Measurements from ENCODE around the gene TM4SF18.

TM4SF18 gene

DNA sequence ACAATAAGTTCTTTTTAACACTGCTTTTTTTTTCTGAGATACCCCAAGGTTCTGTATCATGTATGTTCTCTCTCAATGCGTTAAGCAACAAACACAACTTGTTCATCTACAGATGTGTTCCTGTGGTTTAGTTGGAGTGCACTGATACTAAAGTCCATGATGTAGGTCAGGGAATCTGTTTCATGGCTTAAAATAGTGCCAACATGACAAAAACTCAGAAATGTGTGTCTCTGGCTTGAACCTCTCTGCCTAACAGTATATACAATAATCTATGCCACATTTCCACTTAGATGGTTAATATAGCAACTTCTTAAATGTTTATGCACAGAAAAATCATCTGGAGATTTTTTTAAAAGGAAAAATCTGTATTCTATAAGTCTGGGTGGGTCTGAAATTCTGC is 51.1 kb downstream of the TM4SF18 start:
- no peak for DNase-seq (ENCODE audit: low read depth, low spot score)
- no peak overlapping the region for H3K27ac ChIP-seq (ENCODE audit: low read length)
- no CpG with 5 or more reads among the region's 1 CpG for WGBS (ENCODE audit: insufficient coverage, insufficient read length)

GRCh38 chr3:149280671-149281349 is 52.6 kb downstream of the TM4SF18 start:
- no peaks in the 10 kb centered on the region for H3K9me3 ChIP-seq (ENCODE audit: control insufficient read depth, insufficient read depth, low read length)
- WGBS (ENCODE audit: insufficient coverage, insufficient read length): no CpG with 5 or more reads among the region's 2 CpGs
- no peaks in the 10 kb centered on the region for H3K27me3 ChIP-seq (ENCODE audit: control insufficient read depth, insufficient read depth, low read length)
- no peaks in the 10 kb centered on the region for H3K36me3 ChIP-seq (ENCODE audit: control insufficient read depth, insufficient read depth, low read length)
- no peaks in the 10 kb centered on the region for H3K4me1 ChIP-seq (ENCODE audit: control insufficient read depth, insufficient read depth, low read length)
- H3K4me3 ChIP-seq (ENCODE audit: low read length): no peak overlapping the region
- DNase-seq (ENCODE audit: low read depth, low spot score): no peak
- H3K27ac ChIP-seq (ENCODE audit: low read length): no peak overlapping the region

More for the DNA sequence above, 51.1 kb downstream of the TM4SF18 start:
- no peak overlapping the region for H3K4me3 ChIP-seq (ENCODE audit: low read length)
- no peaks in the 10 kb centered on the region for H3K9me3 ChIP-seq (ENCODE audit: control insufficient read depth, insufficient read depth, low read length)
- H3K4me1 ChIP-seq (ENCODE audit: control insufficient read depth, insufficient read depth, low read length): no peaks in the 10 kb centered on the region
- no peaks in the 10 kb centered on the region for H3K27me3 ChIP-seq (ENCODE audit: control insufficient read depth, insufficient read depth, low read length)
- H3K36me3 ChIP-seq (ENCODE audit: control insufficient read depth, insufficient read depth, low read length): no peaks in the 10 kb centered on the region

DNA sequence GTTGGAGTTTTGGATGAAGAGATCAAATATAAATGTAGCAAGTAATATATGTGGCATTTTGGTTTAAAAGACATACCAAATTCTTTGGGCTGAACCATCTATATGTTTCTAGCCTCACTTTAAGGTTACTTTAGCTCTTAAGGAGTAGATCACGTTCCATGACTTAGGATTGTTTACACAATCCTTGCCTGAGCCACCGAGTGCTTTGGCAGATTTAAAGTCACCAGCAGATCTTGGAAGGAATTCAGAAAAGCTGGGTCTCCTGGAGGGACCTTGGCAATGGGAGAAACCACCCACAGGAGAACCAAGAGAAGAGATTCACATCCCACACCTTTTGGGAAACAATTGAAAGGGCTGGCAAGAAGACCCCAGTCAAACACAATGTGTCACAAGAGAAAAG is 54.5 kb downstream of the TM4SF18 start:
- no peaks in the 10 kb centered on the region for H3K9me3 ChIP-seq (ENCODE audit: control insufficient read depth, insufficient read depth, low read length)
- no peak for DNase-seq (ENCODE audit: low read depth, low spot score)
- H3K4me3 ChIP-seq (ENCODE audit: low read length): no peak overlapping the region
- no peaks in the 10 kb centered on the region for H3K4me1 ChIP-seq (ENCODE audit: control insufficient read depth, insufficient read depth, low read length)
- no CpG with 5 or more reads among the region's 2 CpGs for WGBS (ENCODE audit: insufficient coverage, insufficient read length)
- H3K36me3 ChIP-seq (ENCODE audit: control insufficient read depth, insufficient read depth, low read length): no peaks in the 10 kb centered on the region
- H3K27ac ChIP-seq (ENCODE audit: low read length): no peak overlapping the region
- no peaks in the 10 kb centered on the region for H3K27me3 ChIP-seq (ENCODE audit: control insufficient read depth, insufficient read depth, low read length)

- H3K4me1 ChIP-seq (ENCODE audit: control insufficient read depth, insufficient read depth, low read length): no peaks in the 10 kb centered on the region
- H3K9me3 ChIP-seq (ENCODE audit: control insufficient read depth, insufficient read depth, low read length): no peaks in the 10 kb centered on the region
- WGBS (ENCODE audit: insufficient coverage, insufficient read length): no CpG with 5 or more reads among the region's 3 CpGs
- H3K4me3 ChIP-seq (ENCODE audit: low read length): no peak overlapping the region
- H3K27ac ChIP-seq (ENCODE audit: low read length): no peak overlapping the region
- no peaks in the 10 kb centered on the region for H3K27me3 ChIP-seq (ENCODE audit: control insufficient read depth, insufficient read depth, low read length)
- DNase-seq (ENCODE audit: low read depth, low spot score): no peak
- H3K36me3 ChIP-seq (ENCODE audit: control insufficient read depth, insufficient read depth, low read length): no peaks in the 10 kb centered on the region
Observed at GRCh38 chr3:149277331-149277813, 56.1 kb downstream of the TM4SF18 start.

GRCh38 chr3:149276619-149277018 is 56.8 kb downstream of the TM4SF18 start:
- Histone ChIP-seq H3K27me3 (ENCODE audit: control insufficient read depth, insufficient read depth, low read length) (no peaks in the 10 kb centered on the region), H3K4me3 (ENCODE audit: low read length) (no peak overlapping the region), H3K9me3 (ENCODE audit: control insufficient read depth, insufficient read depth, low read length) (no peaks in the 10 kb centered on the region), H3K36me3 (ENCODE audit: control insufficient read depth, insufficient read depth, low read length) (no peaks in the 10 kb centered on the region), H3K27ac (ENCODE audit: low read length) (no peak overlapping the region), H3K4me1 (ENCODE audit: control insufficient read depth, insufficient read depth, low read length) (no peaks in the 10 kb centered on the region)
- no peak for DNase-seq (ENCODE audit: low read depth, low spot score)
- no CpG with 5 or more reads among the region's 3 CpGs for WGBS (ENCODE audit: insufficient coverage, insufficient read length)

- no peaks in the 10 kb centered on the region for H3K4me1 ChIP-seq (ENCODE audit: control insufficient read depth, insufficient read depth, low read length)
- no peak overlapping the region for H3K4me3 ChIP-seq (ENCODE audit: low read length)
- no peak overlapping the region for H3K27ac ChIP-seq (ENCODE audit: low read length)
Observed at GRCh38 chr3:149274220-149274619, 59.2 kb downstream of the TM4SF18 start.

DNA sequence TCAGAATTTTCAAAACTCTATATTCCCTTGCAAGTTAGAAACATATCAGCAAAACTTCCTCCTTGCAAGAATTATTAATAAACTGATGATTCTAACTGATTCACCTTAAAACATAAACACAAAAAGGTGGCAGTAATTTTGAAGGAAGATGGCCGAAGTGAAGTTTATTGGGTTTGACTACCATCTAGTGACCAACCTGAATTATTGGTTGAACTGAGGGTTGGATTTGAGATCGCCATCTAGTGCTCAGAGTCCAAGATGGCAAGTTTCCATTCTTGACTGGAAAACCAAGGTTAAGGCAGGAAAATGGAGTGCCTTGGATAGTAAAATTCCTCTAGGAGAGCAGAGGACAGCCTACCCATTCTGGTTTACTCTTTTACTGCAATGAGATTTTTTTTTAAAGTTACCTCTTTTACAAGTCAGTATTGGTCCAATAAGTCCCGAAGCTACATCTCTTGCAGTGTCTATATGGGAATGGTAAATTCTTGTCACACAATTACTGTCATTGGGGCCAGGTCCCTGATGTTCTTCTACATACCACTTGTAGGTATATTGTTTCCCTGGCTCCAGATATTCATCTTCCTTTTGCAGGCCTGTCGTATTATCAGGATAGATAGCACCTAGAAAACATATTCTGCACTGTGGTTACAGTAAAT is 60.2 kb downstream of the TM4SF18 start:
- Histone ChIP-seq H3K9me3 (ENCODE audit: control insufficient read depth, insufficient read depth, low read length) (no peaks in the 10 kb centered on the region), H3K27ac (ENCODE audit: low read length) (no peak overlapping the region), H3K4me3 (ENCODE audit: low read length) (no peak overlapping the region), H3K4me1 (ENCODE audit: control insufficient read depth, insufficient read depth, low read length) (no peaks in the 10 kb centered on the region), H3K27me3 (ENCODE audit: control insufficient read depth, insufficient read depth, low read length) (no peaks in the 10 kb centered on the region), H3K36me3 (ENCODE audit: control insufficient read depth, insufficient read depth, low read length) (no peaks in the 10 kb centered on the region)
- peak; percentile 79 for DNase-seq (ENCODE audit: low read depth, low spot score)
- WGBS (ENCODE audit: insufficient coverage, insufficient read length): no CpG with 5 or more reads among the region's 4 CpGs

More at GRCh38 chr3:149274220-149274619, 59.2 kb downstream of the TM4SF18 start:
- no peak for DNase-seq (ENCODE audit: low read depth, low spot score)
- Histone ChIP-seq H3K9me3 (ENCODE audit: control insufficient read depth, insufficient read depth, low read length) (no peaks in the 10 kb centered on the region), H3K27me3 (ENCODE audit: control insufficient read depth, insufficient read depth, low read length) (no peaks in the 10 kb centered on the region), H3K36me3 (ENCODE audit: control insufficient read depth, insufficient read depth, low read length) (no peaks in the 10 kb centered on the region)
- WGBS (ENCODE audit: insufficient coverage, insufficient read length): no CpG with 5 or more reads among the region's 3 CpGs

DNA sequence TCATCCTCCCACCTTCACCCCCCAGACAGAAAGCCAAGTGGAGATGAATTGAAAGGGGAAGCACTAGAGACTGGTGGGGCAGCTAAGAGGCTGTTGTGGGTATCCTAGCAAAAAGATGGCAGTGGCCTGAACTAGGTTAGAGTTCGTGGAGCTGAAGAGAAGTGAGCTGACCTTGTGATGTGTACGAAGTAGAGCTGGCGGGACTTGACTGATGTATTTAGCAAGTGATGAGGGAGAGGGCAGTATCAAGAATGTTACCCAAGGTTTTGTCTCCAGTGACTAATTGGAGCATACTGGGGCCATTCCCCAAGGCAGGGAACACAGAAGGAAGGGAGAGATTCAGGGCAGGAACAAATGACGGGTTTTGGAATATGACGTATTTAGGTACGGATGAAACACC is 61.8 kb downstream of the TM4SF18 start:
- no peaks in the 10 kb centered on the region for H3K9me3 ChIP-seq (ENCODE audit: control insufficient read depth, insufficient read depth, low read length)
- no peak for DNase-seq (ENCODE audit: low read depth, low spot score)
- H3K4me3 ChIP-seq (ENCODE audit: low read length): no peak overlapping the region
- H3K27me3 ChIP-seq (ENCODE audit: control insufficient read depth, insufficient read depth, low read length): no peaks in the 10 kb centered on the region
- WGBS (ENCODE audit: insufficient coverage, insufficient read length): no CpG with 5 or more reads among the region's 6 CpGs
- H3K27ac ChIP-seq (ENCODE audit: low read length): no peak overlapping the region
- no peaks in the 10 kb centered on the region for H3K4me1 ChIP-seq (ENCODE audit: control insufficient read depth, insufficient read depth, low read length)
- H3K36me3 ChIP-seq (ENCODE audit: control insufficient read depth, insufficient read depth, low read length): no peaks in the 10 kb centered on the region

- no peaks in the 10 kb centered on the region for H3K36me3 ChIP-seq (ENCODE audit: control insufficient read depth, insufficient read depth, low read length)
- no peak overlapping the region for H3K27ac ChIP-seq (ENCODE audit: low read length)
- no peaks in the 10 kb centered on the region for H3K9me3 ChIP-seq (ENCODE audit: control insufficient read depth, insufficient read depth, low read length)
- DNase-seq (ENCODE audit: low read depth, low spot score): no peak
- no peaks in the 10 kb centered on the region for H3K27me3 ChIP-seq (ENCODE audit: control insufficient read depth, insufficient read depth, low read length)
- WGBS (ENCODE audit: insufficient coverage, insufficient read length): no CpG with 5 or more reads among the region's 2 CpGs
- no peak overlapping the region for H3K4me3 ChIP-seq (ENCODE audit: low read length)
- no peaks in the 10 kb centered on the region for H3K4me1 ChIP-seq (ENCODE audit: control insufficient read depth, insufficient read depth, low read length)
Observed at GRCh38 chr3:149270180-149270579, 63.3 kb downstream of the TM4SF18 start.

DNA sequence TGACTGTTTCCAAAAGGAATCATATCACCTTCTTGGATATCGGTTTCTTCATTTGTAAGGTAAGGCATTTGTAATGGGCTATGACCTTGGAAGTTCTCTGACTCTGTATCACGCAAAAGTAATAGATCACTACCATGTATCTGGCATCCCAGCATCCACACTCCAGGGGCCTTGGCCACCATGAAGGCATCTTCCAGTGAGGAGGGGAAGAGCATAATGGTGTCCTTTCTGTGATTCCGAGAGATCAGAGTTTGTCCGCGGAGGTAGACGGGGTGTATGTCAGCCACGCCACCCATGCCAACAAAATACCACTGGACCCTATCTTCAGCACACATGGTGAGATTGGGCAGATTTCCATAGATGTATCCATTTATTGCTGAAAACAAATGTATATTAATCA is 63.7 kb downstream of the TM4SF18 start:
- Histone ChIP-seq H3K4me3 (ENCODE audit: low read length) (no peak overlapping the region), H3K9me3 (ENCODE audit: control insufficient read depth, insufficient read depth, low read length) (no peaks in the 10 kb centered on the region), H3K4me1 (ENCODE audit: control insufficient read depth, insufficient read depth, low read length) (no peaks in the 10 kb centered on the region), H3K27me3 (ENCODE audit: control insufficient read depth, insufficient read depth, low read length) (no peaks in the 10 kb centered on the region), H3K27ac (ENCODE audit: low read length) (no peak overlapping the region), H3K36me3 (ENCODE audit: control insufficient read depth, insufficient read depth, low read length) (no peaks in the 10 kb centered on the region)
- WGBS (ENCODE audit: insufficient coverage, insufficient read length): no CpG with 5 or more reads among the region's 7 CpGs
- DNase-seq (ENCODE audit: low read depth, low spot score): no peak
